ENCODE results near the gene MAST1.

GRCh38 chr19:12797141-12797587 lies 41.2 kb upstream of the MAST1 start:
- TF ChIP-seq, protein P1, sequence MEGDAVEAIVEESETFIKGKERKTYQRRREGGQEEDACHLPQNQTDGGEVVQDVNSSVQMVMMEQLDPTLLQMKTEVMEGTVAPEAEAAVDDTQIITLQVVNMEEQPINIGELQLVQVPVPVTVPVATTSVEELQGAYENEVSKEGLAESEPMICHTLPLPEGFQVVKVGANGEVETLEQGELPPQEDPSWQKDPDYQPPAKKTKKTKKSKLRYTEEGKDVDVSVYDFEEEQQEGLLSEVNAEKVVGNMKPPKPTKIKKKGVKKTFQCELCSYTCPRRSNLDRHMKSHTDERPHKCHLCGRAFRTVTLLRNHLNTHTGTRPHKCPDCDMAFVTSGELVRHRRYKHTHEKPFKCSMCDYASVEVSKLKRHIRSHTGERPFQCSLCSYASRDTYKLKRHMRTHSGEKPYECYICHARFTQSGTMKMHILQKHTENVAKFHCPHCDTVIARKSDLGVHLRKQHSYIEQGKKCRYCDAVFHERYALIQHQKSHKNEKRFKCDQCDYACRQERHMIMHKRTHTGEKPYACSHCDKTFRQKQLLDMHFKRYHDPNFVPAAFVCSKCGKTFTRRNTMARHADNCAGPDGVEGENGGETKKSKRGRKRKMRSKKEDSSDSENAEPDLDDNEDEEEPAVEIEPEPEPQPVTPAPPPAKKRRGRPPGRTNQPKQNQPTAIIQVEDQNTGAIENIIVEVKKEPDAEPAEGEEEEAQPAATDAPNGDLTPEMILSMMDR (IDR thresholded peaks at IDR 0.05): no peak
- TF ChIP-seq POLR2A (IDR thresholded peaks at IDR 0.05; ENCODE audit: low read depth): no peak
- no peak for TF ChIP-seq EP300 (IDR thresholded peaks at IDR 0.05)
- TF ChIP-seq POLR2AphosphoS5 (IDR thresholded peaks at IDR 0.05): no peak
